Testis (tissue), 3 donors: Measurements from ENCODE around the gene POPDC2. TPM values are rescaled to one million over a fixed set of nuclear protein-coding genes. Genes with fewer than 3 reads are reported as not detected.
A peak's percentile ranks its signal among the peaks of the same experiment; 100 is the strongest.
"Not testable (repeated sequence)": the region's sequence is repeated elsewhere in the genome, so short reads cannot be mapped to it uniquely, and the experiment has no call there.

Experiments used
- DNase-seq: peaks from one replicate; pipeline ENCODE4 v3.0.0-alpha.2; 2019
- H3K27ac ChIP-seq, 2 donors: fragments of 200-600 bp; sonication (generic); one replicate each; pipeline ENCODE4 v1.5.1; 2019
- H3K27me3 ChIP-seq: fragments of 200-600 bp; sonication (generic); one replicate; pipeline ENCODE4 v1.5.1; 2019
- H3K36me3 ChIP-seq: fragments of 200-600 bp; sonication (generic); one replicate; pipeline ENCODE4 v1.5.1; 2017; ENCODE audit warnings: low read depth; ENCODE audit errors: missing control alignments
- H3K4me1 ChIP-seq: fragments of 200-600 bp; sonication (generic); one replicate; pipeline ENCODE4 v1.5.1; 2019
- H3K4me3 ChIP-seq, 2 donors: fragments of 200-600 bp; sonication (generic); one replicate each; pipeline ENCODE4 v1.5.1; 2017 to 2019
- H3K9me3 ChIP-seq: fragments of 200-600 bp; sonication (generic); one replicate; pipeline ENCODE4 v1.5.1; 2017
- CTCF ChIP-seq, 3 experiments: fragments of 450-650 bp in 2 of 3; fragments of 200-600 bp in 1 of 3; sonication (generic) in 1 of 3; IDR thresholded peaks; one replicate each; pipeline ENCODE4 v1.5.1; 2016 to 2019; ENCODE audit warnings: antibody characterized with exemption in 3 of 3, mild to moderate bottlenecking in 2 of 3, moderate library complexity in 1 of 3
- POLR2A ChIP-seq: fragments of 450-650 bp; IDR thresholded peaks from one replicate; pipeline ENCODE4 v1.6.1; 2017; ENCODE audit warnings: antibody characterized with exemption, mild to moderate bottlenecking, moderate library complexity
- WGBS, 2 donors: methylation state at CpG; one replicate each; pipeline ENCODE4 v1.1.5; 2018; 5-methylcytosine and 5-hydroxymethylcytosine counted together
- intact Hi-C: fragments of 100-400 bp; cut with DNase I; formaldehyde crosslinking; loops from one replicate; pipeline ENCODE4 v1.15.1; 2023; ENCODE audit warnings: low total_unique reads
- polyA plus RNA-seq: library from polyadenylated mRNA; stranded (reverse); fragments of 350-450 nt; fragmentation: Illumina TruSeq; extraction: RNeasy Lipid Tissue Mini Kit (QIAGEN cat#74804); gene quantifications from one replicate; pipeline ENCODE4 v1.2.3, GENCODE V29; 2014; ENCODE audit warnings: low read depth, low replicate concordance; ENCODE audit not compliant: insufficient read depth
- total RNA-seq, 2 donors: library from RNA; depleted of rRNA; stranded (reverse); fragments of >200 nt; gene quantifications; one replicate each; pipeline ENCODE4 v1.2.3, GENCODE V29; 2016

POPDC2 gene
- total and polyA plus RNA-seq, 3 donors from 2014 or later, result 4.1 to 8.0 (median 5.7) TPM

GRCh38 chr3:119690043-119690656 lies 29.8 kb upstream of the POPDC2 start:
- Histone ChIP-seq H3K27ac (no peak overlapping the region), H3K4me3 (no peak overlapping the region), H3K36me3 (no peaks in the 10 kb centered on the region), H3K27me3 (no peaks in the 10 kb centered on the region), H3K4me1 (no peaks in the 10 kb centered on the region), H3K9me3 (no peaks in the 10 kb centered on the region)
- intact Hi-C loops, result no loop called here
- TF ChIP-seq CTCF (IDR thresholded peaks at IDR 0.05) (peak in 2 of 3 experiments; percentile 43 to 54), POLR2A (no peak)
- DNase-seq, result no peak
- 58 to 62% methylated on average over 4 of the region's 4 CpGs for WGBS, 2 donors

DNA sequence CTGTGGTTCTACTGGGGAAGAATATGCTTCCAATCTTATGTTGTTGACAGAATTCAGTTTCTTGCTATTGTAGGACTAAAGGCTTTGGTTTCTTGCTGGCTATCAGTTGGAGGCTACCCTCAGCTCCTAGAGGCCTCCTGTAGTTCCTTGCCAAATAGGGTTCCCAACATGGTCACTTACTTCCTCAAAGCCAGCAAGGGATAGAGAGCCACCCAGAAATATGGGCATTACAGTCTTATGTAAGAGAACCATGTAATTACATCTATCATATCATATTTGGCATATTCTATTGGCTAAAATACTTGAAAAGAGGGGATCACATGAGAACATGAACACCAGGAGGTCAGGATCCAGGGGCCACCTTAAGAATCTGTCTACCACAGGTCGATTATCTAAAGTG lies 23.0 kb upstream of the POPDC2 start:
- H3K9me3 ChIP-seq, result no peaks in the 10 kb centered on the region
- no peak overlapping the region for H3K4me3 ChIP-seq
- DNase-seq, result no peak
- WGBS, 2 donors, result 47 to 50% methylated on average over 1 of the region's 1 CpG
- H3K4me1 ChIP-seq, result no peaks in the 10 kb centered on the region
- no peaks in the 10 kb centered on the region for H3K27me3 ChIP-seq
- intact Hi-C loops, result no loop called here
- H3K27ac ChIP-seq, result no peak overlapping the region
- no peak for TF ChIP-seq POLR2A
- TF ChIP-seq CTCF (IDR thresholded peaks at IDR 0.05), result no peak
- no peaks in the 10 kb centered on the region for H3K36me3 ChIP-seq

DNA sequence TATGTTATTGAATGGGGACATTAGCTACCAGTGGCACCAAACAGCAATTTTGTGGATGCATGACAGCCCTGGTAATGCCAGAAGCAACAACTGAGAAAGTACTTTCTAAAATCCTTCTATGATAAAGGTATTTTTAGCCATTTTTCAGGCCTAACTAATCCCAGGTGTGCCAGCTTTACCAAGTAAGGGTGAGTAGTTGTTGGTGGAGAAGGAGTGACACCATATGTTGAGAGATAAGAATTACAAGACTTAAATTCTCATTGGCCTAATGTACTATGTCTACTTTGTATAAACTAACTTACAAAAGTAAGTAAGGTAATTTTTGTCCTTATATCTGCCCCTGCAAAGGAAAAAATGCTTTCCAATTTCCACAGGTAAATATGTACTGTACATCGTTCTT lies 20.9 kb upstream of the POPDC2 start:
- Histone ChIP-seq H3K27me3 (no peaks in the 10 kb centered on the region), H3K4me1 (peaks cover 2% of the 10 kb centered on the region), H3K36me3 (no peaks in the 10 kb centered on the region), H3K9me3 (no peaks in the 10 kb centered on the region), H3K27ac (no peak overlapping the region), H3K4me3 (no peak overlapping the region)
- TF ChIP-seq CTCF (IDR thresholded peaks at IDR 0.05) (peak in 1 of 3 experiments; percentile 27), POLR2A (no peak)
- WGBS, 2 donors, result 69 to 74% methylated on average over 1 of the region's 1 CpG
- DNase-seq, result no peak
- intact Hi-C loops, result no loop called here

DNA sequence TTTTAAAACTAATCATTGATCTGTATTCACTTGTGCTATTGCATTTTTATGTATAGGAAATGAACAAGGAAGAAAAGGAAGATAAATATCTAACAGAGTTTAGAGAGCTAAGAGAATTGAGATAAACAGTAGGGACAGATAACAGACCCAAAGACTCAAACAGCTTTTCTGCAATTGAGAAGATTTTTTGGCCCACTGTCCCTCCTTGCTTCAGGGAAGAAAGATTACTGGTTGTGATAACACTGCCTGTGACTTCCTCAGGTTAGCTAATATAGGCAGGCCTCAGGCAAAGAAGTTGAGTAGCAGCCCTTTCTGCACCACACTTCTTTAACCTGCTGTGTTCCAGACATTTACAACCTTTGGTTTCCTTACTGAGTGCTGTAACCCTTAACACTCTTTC lies 19.5 kb upstream of the POPDC2 start:
- TF ChIP-seq POLR2A (no peak), CTCF (IDR thresholded peaks at IDR 0.05) (no peak)
- Histone ChIP-seq H3K27me3 (no peaks in the 10 kb centered on the region), H3K27ac (no peak overlapping the region), H3K4me3 (no peak overlapping the region), H3K4me1 (peaks cover 10% of the 10 kb centered on the region), H3K36me3 (no peaks in the 10 kb centered on the region), H3K9me3 (no peaks in the 10 kb centered on the region)
- no peak for DNase-seq
- intact Hi-C loops, result no loop called here

- H3K36me3 ChIP-seq, H3K27ac ChIP-seq, H3K4me3 ChIP-seq, intact Hi-C loops, H3K27me3 ChIP-seq, DNase-seq, H3K9me3 ChIP-seq, H3K4me1 ChIP-seq: not testable (repeated sequence)
- WGBS, 2 donors, result 78 to 86% methylated on average over 10 of the region's 10 CpGs
Observed at GRCh38 chr3:119678209-119678608, 17.8 kb upstream of the POPDC2 start.
